ENCODE measurements around the gene ZIK1. TPM values are rescaled to one million over a fixed set of nuclear protein-coding genes. Genes with fewer than 3 reads are reported as not detected.

The ZIK1 gene
- total and polyA plus RNA-seq, 2 experiments from 2014 or later: 10.3 to 40.5 TPM

DNA sequence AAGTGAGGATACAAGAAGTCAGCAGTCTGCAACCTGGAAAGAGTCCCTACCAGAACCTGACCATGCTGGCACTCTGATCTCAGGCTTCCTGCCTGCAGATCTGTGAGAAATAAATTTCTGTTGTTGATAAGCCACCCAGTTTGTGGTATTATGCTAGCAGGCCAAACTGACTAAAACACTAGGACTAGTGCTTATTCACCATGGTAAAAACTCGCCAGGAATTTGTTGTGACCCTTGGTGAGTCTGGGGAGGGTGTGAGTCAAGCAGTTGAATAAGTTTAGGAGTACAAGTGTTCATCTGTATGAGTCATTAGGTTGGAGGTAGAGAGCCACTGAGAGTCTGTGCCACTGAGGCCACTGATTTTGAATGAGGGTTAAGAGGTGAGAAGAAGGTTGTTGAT lies 3.6 kb downstream of the ZIK1 start (continued):
- TF ChIP-seq, protein P1, sequence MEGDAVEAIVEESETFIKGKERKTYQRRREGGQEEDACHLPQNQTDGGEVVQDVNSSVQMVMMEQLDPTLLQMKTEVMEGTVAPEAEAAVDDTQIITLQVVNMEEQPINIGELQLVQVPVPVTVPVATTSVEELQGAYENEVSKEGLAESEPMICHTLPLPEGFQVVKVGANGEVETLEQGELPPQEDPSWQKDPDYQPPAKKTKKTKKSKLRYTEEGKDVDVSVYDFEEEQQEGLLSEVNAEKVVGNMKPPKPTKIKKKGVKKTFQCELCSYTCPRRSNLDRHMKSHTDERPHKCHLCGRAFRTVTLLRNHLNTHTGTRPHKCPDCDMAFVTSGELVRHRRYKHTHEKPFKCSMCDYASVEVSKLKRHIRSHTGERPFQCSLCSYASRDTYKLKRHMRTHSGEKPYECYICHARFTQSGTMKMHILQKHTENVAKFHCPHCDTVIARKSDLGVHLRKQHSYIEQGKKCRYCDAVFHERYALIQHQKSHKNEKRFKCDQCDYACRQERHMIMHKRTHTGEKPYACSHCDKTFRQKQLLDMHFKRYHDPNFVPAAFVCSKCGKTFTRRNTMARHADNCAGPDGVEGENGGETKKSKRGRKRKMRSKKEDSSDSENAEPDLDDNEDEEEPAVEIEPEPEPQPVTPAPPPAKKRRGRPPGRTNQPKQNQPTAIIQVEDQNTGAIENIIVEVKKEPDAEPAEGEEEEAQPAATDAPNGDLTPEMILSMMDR (conservative IDR thresholded peaks at IDR 0.05; ENCODE audit: low read depth in 2 of 2): no peak
- no peak for TF ChIP-seq CREB1 (CRISPR knock-in tag; IDR thresholded peaks at IDR 0.05; ENCODE audit: low read depth)

DNA sequence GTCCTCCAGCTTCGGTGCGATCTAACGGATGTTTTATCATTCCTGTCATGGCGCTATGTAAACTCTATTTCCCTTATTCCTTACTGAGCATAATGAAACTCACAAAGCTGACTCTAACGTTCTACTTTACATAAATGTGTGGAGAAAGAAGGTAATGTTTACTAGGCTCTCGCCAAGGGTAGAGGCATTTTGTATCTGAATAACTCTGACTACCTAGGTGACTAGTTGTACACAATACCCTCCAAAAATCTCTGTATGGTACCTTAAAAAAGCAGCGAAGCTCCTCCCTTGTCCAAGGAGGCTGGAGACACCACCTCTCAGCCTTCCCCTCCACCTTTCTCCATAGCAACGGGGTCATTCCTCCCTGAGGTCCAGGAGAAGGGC lies 15.4 kb downstream of the ZIK1 start:
- Mint-ChIP-seq H3K9me3 (peaks cover 3% of the 10 kb centered on the region; the same call in 2 of the 3 replicates), H3K36me3 (ENCODE audit: low read depth) (peaks cover 27% of the 10 kb centered on the region), H3K4me1 (peaks cover 3% of the 10 kb centered on the region; the same call in 2 of the 3 replicates), H3K4me3 (peak overlapping the region; percentile 82), H3K27me3 (ENCODE audit: insufficient read depth, low read depth, poor library complexity) (peaks cover 5% of the 10 kb centered on the region), H3K27ac (no peak overlapping the region)
- Histone ChIP-seq H4K20me1 (replicated peaks; ENCODE audit: insufficient read depth) (no peaks in the 10 kb centered on the region), H3F3A (replicated peaks; ENCODE audit: low read depth) (no peaks in the 10 kb centered on the region), H3K4me2 (peak overlapping the region; percentile 70), H3K4me3 (peak overlapping the region; percentile 96), H3K27me3 (ENCODE audit: insufficient read depth) (no peaks in the 10 kb centered on the region), H3K27ac (ENCODE audit: low read depth) (no peak overlapping the region), H3K36me3 (ENCODE audit: insufficient read depth) (no peaks in the 10 kb centered on the region), H2AFZ (peak overlapping the region; percentile 97), H3K79me2 (replicated peaks; ENCODE audit: insufficient read depth) (peaks cover 16% of the 10 kb centered on the region; the same call in 1 of the 2 replicates), H3K4me1 (ENCODE audit: insufficient read depth) (no peaks in the 10 kb centered on the region), H3K9me2 (ENCODE audit: insufficient read depth) (0 out of 2 replicates have a peak, but pooled peaks cover 6% of the 10 kb centered on the region)
- DNase-seq (ENCODE audit: low spot score) (no peak), ATAC-seq (no peak)
- TF ChIP-seq STAT1 (IDR thresholded peaks at IDR 0.05; ENCODE audit: unreplicated experiment) (no peak), EZH2phosphoT487 (IDR thresholded peaks at IDR 0.05; ENCODE audit: unreplicated experiment) (no peak), ZNF114 (CRISPR knock-in tag; IDR thresholded peaks at IDR 0.05) (no peak), ZNF331 (CRISPR knock-in tag; IDR thresholded peaks at IDR 0.05; ENCODE audit: low read depth) (no peak), NANOG (IDR thresholded peaks at IDR 0.05; ENCODE audit: borderline replicate concordance) (no peak), CREB1 (CRISPR knock-in tag; IDR thresholded peaks at IDR 0.05; ENCODE audit: low read depth) (no peak)
- TF ChIP-seq, protein P2, sequence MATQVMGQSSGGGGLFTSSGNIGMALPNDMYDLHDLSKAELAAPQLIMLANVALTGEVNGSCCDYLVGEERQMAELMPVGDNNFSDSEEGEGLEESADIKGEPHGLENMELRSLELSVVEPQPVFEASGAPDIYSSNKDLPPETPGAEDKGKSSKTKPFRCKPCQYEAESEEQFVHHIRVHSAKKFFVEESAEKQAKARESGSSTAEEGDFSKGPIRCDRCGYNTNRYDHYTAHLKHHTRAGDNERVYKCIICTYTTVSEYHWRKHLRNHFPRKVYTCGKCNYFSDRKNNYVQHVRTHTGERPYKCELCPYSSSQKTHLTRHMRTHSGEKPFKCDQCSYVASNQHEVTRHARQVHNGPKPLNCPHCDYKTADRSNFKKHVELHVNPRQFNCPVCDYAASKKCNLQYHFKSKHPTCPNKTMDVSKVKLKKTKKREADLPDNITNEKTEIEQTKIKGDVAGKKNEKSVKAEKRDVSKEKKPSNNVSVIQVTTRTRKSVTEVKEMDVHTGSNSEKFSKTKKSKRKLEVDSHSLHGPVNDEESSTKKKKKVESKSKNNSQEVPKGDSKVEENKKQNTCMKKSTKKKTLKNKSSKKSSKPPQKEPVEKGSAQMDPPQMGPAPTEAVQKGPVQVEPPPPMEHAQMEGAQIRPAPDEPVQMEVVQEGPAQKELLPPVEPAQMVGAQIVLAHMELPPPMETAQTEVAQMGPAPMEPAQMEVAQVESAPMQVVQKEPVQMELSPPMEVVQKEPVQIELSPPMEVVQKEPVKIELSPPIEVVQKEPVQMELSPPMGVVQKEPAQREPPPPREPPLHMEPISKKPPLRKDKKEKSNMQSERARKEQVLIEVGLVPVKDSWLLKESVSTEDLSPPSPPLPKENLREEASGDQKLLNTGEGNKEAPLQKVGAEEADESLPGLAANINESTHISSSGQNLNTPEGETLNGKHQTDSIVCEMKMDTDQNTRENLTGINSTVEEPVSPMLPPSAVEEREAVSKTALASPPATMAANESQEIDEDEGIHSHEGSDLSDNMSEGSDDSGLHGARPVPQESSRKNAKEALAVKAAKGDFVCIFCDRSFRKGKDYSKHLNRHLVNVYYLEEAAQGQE (IDR thresholded peaks at IDR 0.05; ENCODE audit: unreplicated experiment): no peak
- TF ChIP-seq, protein P3, sequence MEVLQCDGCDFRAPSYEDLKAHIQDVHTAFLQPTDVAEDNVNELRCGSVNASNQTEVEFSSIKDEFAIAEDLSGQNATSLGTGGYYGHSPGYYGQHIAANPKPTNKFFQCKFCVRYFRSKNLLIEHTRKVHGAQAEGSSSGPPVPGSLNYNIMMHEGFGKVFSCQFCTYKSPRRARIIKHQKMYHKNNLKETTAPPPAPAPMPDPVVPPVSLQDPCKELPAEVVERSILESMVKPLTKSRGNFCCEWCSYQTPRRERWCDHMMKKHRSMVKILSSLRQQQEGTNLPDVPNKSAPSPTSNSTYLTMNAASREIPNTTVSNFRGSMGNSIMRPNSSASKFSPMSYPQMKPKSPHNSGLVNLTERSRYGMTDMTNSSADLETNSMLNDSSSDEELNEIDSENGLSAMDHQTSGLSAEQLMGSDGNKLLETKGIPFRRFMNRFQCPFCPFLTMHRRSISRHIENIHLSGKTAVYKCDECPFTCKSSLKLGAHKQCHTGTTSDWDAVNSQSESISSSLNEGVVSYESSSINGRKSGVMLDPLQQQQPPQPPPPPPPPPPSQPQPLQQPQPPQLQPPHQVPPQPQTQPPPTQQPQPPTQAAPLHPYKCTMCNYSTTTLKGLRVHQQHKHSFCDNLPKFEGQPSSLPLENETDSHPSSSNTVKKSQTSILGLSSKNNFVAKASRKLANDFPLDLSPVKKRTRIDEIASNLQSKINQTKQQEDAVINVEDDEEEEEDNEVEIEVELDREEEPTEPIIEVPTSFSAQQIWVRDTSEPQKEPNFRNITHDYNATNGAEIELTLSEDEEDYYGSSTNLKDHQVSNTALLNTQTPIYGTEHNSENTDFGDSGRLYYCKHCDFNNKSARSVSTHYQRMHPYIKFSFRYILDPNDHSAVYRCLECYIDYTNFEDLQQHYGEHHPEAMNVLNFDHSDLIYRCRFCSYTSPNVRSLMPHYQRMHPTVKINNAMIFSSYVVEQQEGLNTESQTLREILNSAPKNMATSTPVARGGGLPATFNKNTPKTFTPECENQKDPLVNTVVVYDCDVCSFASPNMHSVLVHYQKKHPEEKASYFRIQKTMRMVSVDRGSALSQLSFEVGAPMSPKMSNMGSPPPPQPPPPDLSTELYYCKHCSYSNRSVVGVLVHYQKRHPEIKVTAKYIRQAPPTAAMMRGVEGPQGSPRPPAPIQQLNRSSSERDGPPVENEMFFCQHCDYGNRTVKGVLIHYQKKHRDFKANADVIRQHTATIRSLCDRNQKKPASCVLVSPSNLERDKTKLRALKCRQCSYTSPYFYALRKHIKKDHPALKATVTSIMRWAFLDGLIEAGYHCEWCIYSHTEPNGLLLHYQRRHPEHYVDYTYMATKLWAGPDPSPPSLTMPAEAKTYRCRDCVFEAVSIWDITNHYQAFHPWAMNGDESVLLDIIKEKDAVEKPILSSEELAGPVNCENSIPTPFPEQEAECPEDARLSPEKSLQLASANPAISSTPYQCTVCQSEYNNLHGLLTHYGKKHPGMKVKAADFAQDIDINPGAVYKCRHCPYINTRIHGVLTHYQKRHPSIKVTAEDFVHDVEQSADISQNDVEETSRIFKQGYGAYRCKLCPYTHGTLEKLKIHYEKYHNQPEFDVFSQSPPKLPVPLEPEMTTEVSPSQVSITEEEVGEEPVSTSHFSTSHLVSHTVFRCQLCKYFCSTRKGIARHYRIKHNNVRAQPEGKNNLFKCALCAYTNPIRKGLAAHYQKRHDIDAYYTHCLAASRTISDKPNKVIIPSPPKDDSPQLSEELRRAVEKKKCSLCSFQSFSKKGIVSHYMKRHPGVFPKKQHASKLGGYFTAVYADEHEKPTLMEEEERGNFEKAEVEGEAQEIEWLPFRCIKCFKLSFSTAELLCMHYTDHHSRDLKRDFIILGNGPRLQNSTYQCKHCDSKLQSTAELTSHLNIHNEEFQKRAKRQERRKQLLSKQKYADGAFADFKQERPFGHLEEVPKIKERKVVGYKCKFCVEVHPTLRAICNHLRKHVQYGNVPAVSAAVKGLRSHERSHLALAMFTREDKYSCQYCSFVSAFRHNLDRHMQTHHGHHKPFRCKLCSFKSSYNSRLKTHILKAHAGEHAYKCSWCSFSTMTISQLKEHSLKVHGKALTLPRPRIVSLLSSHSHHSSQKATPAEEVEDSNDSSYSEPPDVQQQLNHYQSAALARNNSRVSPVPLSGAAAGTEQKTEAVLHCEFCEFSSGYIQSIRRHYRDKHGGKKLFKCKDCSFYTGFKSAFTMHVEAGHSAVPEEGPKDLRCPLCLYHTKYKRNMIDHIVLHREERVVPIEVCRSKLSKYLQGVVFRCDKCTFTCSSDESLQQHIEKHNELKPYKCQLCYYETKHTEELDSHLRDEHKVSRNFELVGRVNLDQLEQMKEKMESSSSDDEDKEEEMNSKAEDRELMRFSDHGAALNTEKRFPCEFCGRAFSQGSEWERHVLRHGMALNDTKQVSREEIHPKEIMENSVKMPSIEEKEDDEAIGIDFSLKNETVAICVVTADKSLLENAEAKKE (CRISPR knock-in tag; IDR thresholded peaks at IDR 0.05): no peak
- TF ChIP-seq, protein P4, sequence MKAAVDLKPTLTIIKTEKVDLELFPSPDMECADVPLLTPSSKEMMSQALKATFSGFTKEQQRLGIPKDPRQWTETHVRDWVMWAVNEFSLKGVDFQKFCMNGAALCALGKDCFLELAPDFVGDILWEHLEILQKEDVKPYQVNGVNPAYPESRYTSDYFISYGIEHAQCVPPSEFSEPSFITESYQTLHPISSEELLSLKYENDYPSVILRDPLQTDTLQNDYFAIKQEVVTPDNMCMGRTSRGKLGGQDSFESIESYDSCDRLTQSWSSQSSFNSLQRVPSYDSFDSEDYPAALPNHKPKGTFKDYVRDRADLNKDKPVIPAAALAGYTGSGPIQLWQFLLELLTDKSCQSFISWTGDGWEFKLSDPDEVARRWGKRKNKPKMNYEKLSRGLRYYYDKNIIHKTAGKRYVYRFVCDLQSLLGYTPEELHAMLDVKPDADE (IDR thresholded peaks at IDR 0.05): no peak
- TF ChIP-seq, protein P1 (conservative IDR thresholded peaks at IDR 0.05; ENCODE audit: low read depth in 2 of 2): no peak

Data from GM23338 (cell line).